Endothelial cell of umbilical vein (primary cell): ENCODE measurements around the gene C10orf71. TPM values are rescaled to one million over a fixed set of nuclear protein-coding genes. Genes with fewer than 3 reads are reported as not detected.

Experiments used
- BruUV-seq: library from RNA; stranded (reverse); fragments of 400-500 nt; replicated peaks from 2 replicates; lab custom pipeline; 2021; lab: Mats Ljungman, UMichigan
- CTCF ChIA-PET: fragments of 300-600, 350-600 bp; sonication (Branson Sonifier 250); formaldehyde crosslinking; loops from one replicate; lab custom pipeline; 2021; ENCODE audit warnings: antibody characterized with exemption, inconsistent platforms; lab: Charles Lee
- POLR2A ChIA-PET: fragments of 300-600, 350-600 bp; sonication (Branson Sonifier 250); formaldehyde crosslinking; loops from one replicate; lab custom pipeline; 2021; ENCODE audit warnings: antibody characterized with exemption, inconsistent platforms; lab: Charles Lee
- DNase-seq: peaks from one replicate; pipeline ENCODE4 v3.0.0-alpha.2; 2011; ENCODE audit warnings: low read depth, low spot score
- FAIRE-seq: peaks from 2 replicates; lab custom pipeline; 2011; peaks lifted over from hg19 to GRCh38; lab: Jason Lieb, UNC
- H2AFZ ChIP-seq: 2 replicates; pipeline ENCODE4 v1.6.0; 2012; ENCODE audit warnings: low read depth, low read length, control low read depth, inconsistent platforms
- H3K27ac ChIP-seq: 2 replicates; pipeline ENCODE4 v1.5.1; 2011; ENCODE audit warnings: low read depth, mild to moderate bottlenecking, control low read depth, low read length, moderate library complexity; ENCODE audit not compliant: insufficient read depth
- H3K27me3 ChIP-seq, 2 experiments: 2 replicates each; pipeline versions ENCODE4 v1.6.0 to v1.6.1; 2011; ENCODE audit warnings: low read length in 2 of 2, mixed read lengths in 1 of 2; ENCODE audit not compliant: control insufficient read depth in 2 of 2, insufficient read depth in 2 of 2
- H3K36me3 ChIP-seq, 2 experiments: 2 replicates in 1 of 2; 3 replicates in 1 of 2; pipeline ENCODE4 v1.5.1; 2011; ENCODE audit warnings: low read length in 2 of 2, mild to moderate bottlenecking in 1 of 2, moderate library complexity in 1 of 2; ENCODE audit not compliant: control insufficient read depth in 2 of 2, insufficient read depth in 2 of 2; ENCODE audit errors: extremely low read depth in 1 of 2
- H3K4me1 ChIP-seq: 3 replicates; pipeline ENCODE4 v1.5.1; 2011; ENCODE audit warnings: mild to moderate bottlenecking, low read length; ENCODE audit not compliant: control insufficient read depth, insufficient read depth; ENCODE audit errors: extremely low read depth
- H3K4me2 ChIP-seq: 2 replicates; pipeline ENCODE4 v1.6.1; 2011; ENCODE audit warnings: low read length, control low read depth, mixed read lengths; ENCODE audit not compliant: insufficient read depth
- H3K4me3 ChIP-seq, 3 experiments: fragments of 200-600 bp in 1 of 3; sonication (generic), shearing (Covaris generic) in 1 of 3; replicated peaks in 1 of 3; 2 replicates each; pipeline ENCODE4 v1.5.1; 2011 to 2016; ENCODE audit warnings: control low read depth in 3 of 3, low read length in 3 of 3, mild to moderate bottlenecking in 2 of 3, inconsistent platforms in 1 of 3, low read depth in 1 of 3, moderate library complexity in 1 of 3; ENCODE audit not compliant: insufficient read depth in 1 of 3
- H3K79me2 ChIP-seq: 2 replicates; pipeline ENCODE4 v1.6.0; 2012; ENCODE audit warnings: low read length, inconsistent platforms; ENCODE audit not compliant: control insufficient read depth, insufficient read depth
- H3K9ac ChIP-seq: replicated peaks from 2 replicates; pipeline ENCODE3; 2011; ENCODE audit warnings: low read length, control low read depth; ENCODE audit not compliant: insufficient read depth; ENCODE audit errors: extremely low read depth
- H3K9me1 ChIP-seq: replicated peaks from 3 replicates; pipeline ENCODE4 v1.6.0; 2011; ENCODE audit warnings: mild to moderate bottlenecking, low read length; ENCODE audit not compliant: control insufficient read depth, insufficient read depth; ENCODE audit errors: extremely low read depth
- H3K9me3 ChIP-seq: replicated peaks from 2 replicates; pipeline ENCODE4 v1.5.1; 2012; ENCODE audit warnings: low read length, inconsistent platforms; ENCODE audit not compliant: control insufficient read depth, insufficient read depth
- H4K20me1 ChIP-seq: replicated peaks from 2 replicates; pipeline ENCODE3; 2011; ENCODE audit warnings: mild to moderate bottlenecking, low read length; ENCODE audit not compliant: control insufficient read depth, insufficient read depth; ENCODE audit errors: extremely low read depth
- CTCF ChIP-seq, 2 donors: IDR thresholded peaks; 1 replicate in 1 of 2; 2 replicates in 1 of 2; pipeline ENCODE4 v1.5.1; 2011; ENCODE audit warnings: low read length in 2 of 2, mild to moderate bottlenecking in 2 of 2, moderate library complexity in 2 of 2, control low read depth in 1 of 2, inconsistent platforms in 1 of 2, low read depth in 1 of 2; ENCODE audit not compliant: insufficient read depth in 1 of 2; ENCODE audit errors: extremely low read depth in 1 of 2
- EZH2 ChIP-seq: IDR thresholded peaks from 2 replicates; pipeline ENCODE4 v1.6.1; 2012; ENCODE audit warnings: borderline replicate concordance, low read depth, mild to moderate bottlenecking, moderate library complexity, low read length, inconsistent platforms; ENCODE audit not compliant: severe bottlenecking
- FOS ChIP-seq: IDR thresholded peaks from 2 replicates; pipeline ENCODE4 v1.6.1; 2011; ENCODE audit warnings: mild to moderate bottlenecking, low read length, moderate library complexity, borderline replicate concordance; ENCODE audit not compliant: insufficient read depth
- GATA2 ChIP-seq: IDR thresholded peaks from 2 replicates; pipeline ENCODE4 v1.7.0; 2011; ENCODE audit warnings: low read depth, mild to moderate bottlenecking, moderate library complexity, mixed read lengths, low read length; ENCODE audit not compliant: insufficient read length, insufficient read depth
- JUN ChIP-seq: IDR thresholded peaks from 2 replicates; pipeline ENCODE4 v1.6.1; 2011; ENCODE audit warnings: borderline replicate concordance, low read depth; ENCODE audit not compliant: insufficient read length, insufficient read depth
- MAX ChIP-seq: IDR thresholded peaks from 2 replicates; pipeline ENCODE4 v1.6.1; 2011; ENCODE audit not compliant: insufficient read depth, insufficient read length
- MYC ChIP-seq: IDR thresholded peaks from one replicate; pipeline ENCODE4 v1.6.1; 2011; ENCODE audit warnings: mild to moderate bottlenecking, low read depth, low read length
- POLR2A ChIP-seq: IDR thresholded peaks from 2 replicates; pipeline ENCODE4 v1.6.1; 2012; ENCODE audit warnings: low read depth, mild to moderate bottlenecking, control low read depth, low read length
- POLR2AphosphoS5 ChIP-seq: IDR thresholded peaks from 2 replicates; pipeline ENCODE4 v1.6.1; 2012; ENCODE audit warnings: low read depth, mild to moderate bottlenecking, control low read depth, low read length, moderate library complexity; ENCODE audit not compliant: insufficient read depth
- dilution Hi-C: fragments of 300-500 bp; cut with MboI; formaldehyde crosslinking; loops from one replicate; pipeline ENCODE4 v1.15.0; 2019; ENCODE audit warnings: low sequenced_read_pairs; ENCODE audit not compliant: extremely low pct_ligation_motif_present
- intact Hi-C: fragments of 100-400 bp; cut with micrococcal nuclease; formaldehyde crosslinking; loops from one replicate; pipeline ENCODE4 v1.10.0; 2022
- polyA plus RNA-seq, 4 experiments: library from polyadenylated mRNA; depleted of rRNA in 3 of 4; stranded (reverse) in 3 of 4; unstranded in 1 of 4; fragments of >200 nt; gene quantifications; 2 replicates each; pipeline versions ENCODE4 v1.2.1 to v1.2.3, GENCODE V29; 2011 to 2012; ENCODE audit warnings: missing spikeins in 1 of 4
- total RNA-seq: library from RNA; stranded (reverse); gene quantifications from 2 replicates; pipeline ENCODE4 v1.2.3, GENCODE V29; 2021

Gene C10orf71
- total and polyA plus RNA-seq, 2 donors (not counting 3 experiments of a cell fraction or from before 2014, with no cell fraction given), result not detected

DNA sequence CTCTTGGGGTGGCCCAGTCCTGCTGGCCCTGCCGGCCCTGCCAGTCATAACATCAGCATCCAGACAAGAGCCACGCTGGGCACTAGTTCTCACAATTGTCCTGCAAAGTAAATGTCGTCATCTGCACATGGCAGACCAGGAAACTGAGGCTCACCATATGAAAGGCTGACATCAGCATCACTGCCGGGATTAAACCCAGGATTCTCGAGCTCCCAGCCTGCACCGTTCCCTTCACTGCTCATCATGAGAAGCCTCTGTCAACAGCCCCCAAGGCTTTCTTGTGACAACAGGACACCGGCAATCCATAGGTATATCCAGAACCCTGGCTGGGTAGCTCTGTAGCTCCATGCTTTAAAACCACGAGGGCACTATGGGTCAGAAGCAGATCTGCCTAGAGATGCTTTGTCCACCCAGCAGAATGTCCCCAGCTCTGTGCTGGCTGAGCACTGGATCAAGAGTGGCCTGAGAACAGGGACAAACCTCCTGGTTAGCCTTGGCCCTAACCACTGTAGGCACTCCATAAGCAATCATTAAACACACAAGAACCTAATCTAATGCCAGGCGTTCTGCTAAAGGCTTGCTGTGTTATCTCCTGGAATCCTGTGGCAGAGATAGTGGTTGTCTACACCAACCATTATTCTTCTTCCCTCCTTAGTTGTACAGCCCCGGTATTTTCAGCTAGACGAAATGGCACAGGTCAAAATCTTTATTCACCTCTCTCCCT is 41.2 kb upstream of the C10orf71 start:
- no peaks in the 10 kb centered on the region for H3K36me3 ChIP-seq
- dilution Hi-C loops, result no loop called here
- H3K9me1 ChIP-seq, result no peaks in the 10 kb centered on the region
- no peaks in the 10 kb centered on the region for H3K79me2 ChIP-seq
- no peak overlapping the region for H3K9ac ChIP-seq
- H3K4me1 ChIP-seq, result no peaks in the 10 kb centered on the region
- H3K27me3 ChIP-seq, result no peaks in the 10 kb centered on the region
- FAIRE-seq (no peak), DNase-seq (no peak)
- ChIA-PET CTCF (no interaction called here), POLR2A (no interaction called here)
- H3K4me2 ChIP-seq, result no peak overlapping the region
- no TSS peak for BruUV-seq
- TF ChIP-seq GATA2 (no peak), JUN (no peak), MAX (no peak), POLR2A (no peak), FOS (no peak), CTCF (IDR thresholded peaks at IDR 0.05; ENCODE audit: extremely low read depth in 1 of 2, insufficient read depth in 1 of 2, low read depth in 1 of 2, low read length in 2 of 2) (no peak), POLR2AphosphoS5 (no peak), EZH2 (no peak), MYC (no peak)
- intact Hi-C loops, result no loop called here
- H2AFZ ChIP-seq, result no peak overlapping the region
- no peaks in the 10 kb centered on the region for H4K20me1 ChIP-seq
- no peak overlapping the region for H3K4me3 ChIP-seq
- H3K9me3 ChIP-seq, result no peaks in the 10 kb centered on the region
- no peak overlapping the region for H3K27ac ChIP-seq
